Measurements from ENCODE around the gene PARVG.
A peak's percentile ranks its signal among the peaks of the same experiment; 100 is the strongest.

Gene PARVG

DNA sequence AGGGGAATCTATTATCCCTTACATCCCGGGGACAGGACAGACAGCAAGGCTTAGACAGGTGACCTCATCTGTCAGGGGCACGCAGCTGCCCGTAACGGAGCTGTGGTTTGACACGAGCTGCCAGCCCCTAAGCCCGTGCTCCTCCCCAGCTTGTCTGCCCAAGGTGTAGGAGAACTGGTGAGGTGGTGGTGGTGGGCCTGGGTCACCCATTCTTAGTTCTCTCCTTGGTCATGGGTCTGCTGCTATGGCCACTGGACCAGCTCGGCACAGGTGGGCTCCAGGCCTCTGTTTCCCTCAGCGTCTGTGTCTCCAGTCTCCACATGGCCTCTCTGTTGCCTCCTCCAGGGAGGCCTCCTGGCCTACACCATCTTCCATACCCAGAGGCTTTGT lies 5.4 kb downstream of the PARVG start:
- no peaks in the 10 kb centered on the region for H3K27me3 ChIP-seq (ENCODE audit: insufficient read depth, poor library complexity, severe bottlenecking)
- no peak for DNase-seq (ENCODE audit: low read depth in 1 of 2, low spot score in 1 of 2)
- H3K4me3 ChIP-seq (replicated peaks; ENCODE audit: insufficient read depth, low read length), result no peak overlapping the region
- TF ChIP-seq, protein P1, sequence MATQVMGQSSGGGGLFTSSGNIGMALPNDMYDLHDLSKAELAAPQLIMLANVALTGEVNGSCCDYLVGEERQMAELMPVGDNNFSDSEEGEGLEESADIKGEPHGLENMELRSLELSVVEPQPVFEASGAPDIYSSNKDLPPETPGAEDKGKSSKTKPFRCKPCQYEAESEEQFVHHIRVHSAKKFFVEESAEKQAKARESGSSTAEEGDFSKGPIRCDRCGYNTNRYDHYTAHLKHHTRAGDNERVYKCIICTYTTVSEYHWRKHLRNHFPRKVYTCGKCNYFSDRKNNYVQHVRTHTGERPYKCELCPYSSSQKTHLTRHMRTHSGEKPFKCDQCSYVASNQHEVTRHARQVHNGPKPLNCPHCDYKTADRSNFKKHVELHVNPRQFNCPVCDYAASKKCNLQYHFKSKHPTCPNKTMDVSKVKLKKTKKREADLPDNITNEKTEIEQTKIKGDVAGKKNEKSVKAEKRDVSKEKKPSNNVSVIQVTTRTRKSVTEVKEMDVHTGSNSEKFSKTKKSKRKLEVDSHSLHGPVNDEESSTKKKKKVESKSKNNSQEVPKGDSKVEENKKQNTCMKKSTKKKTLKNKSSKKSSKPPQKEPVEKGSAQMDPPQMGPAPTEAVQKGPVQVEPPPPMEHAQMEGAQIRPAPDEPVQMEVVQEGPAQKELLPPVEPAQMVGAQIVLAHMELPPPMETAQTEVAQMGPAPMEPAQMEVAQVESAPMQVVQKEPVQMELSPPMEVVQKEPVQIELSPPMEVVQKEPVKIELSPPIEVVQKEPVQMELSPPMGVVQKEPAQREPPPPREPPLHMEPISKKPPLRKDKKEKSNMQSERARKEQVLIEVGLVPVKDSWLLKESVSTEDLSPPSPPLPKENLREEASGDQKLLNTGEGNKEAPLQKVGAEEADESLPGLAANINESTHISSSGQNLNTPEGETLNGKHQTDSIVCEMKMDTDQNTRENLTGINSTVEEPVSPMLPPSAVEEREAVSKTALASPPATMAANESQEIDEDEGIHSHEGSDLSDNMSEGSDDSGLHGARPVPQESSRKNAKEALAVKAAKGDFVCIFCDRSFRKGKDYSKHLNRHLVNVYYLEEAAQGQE (IDR thresholded peaks at IDR 0.05; ENCODE audit: insufficient replicate concordance, low read depth), result no peak
- no peak for TF ChIP-seq SPI1 (IDR thresholded peaks at IDR 0.05; ENCODE audit: borderline replicate concordance, low read depth)
- TF ChIP-seq GABPA (IDR thresholded peaks at IDR 0.05; ENCODE audit: low read depth), result no peak
- no peak; the same call in none of the 2 replicates for TF ChIP-seq POLR2AphosphoS5 (IDR thresholded peaks at IDR 0.05; ENCODE audit: low read depth)
- TF ChIP-seq, protein P2, sequence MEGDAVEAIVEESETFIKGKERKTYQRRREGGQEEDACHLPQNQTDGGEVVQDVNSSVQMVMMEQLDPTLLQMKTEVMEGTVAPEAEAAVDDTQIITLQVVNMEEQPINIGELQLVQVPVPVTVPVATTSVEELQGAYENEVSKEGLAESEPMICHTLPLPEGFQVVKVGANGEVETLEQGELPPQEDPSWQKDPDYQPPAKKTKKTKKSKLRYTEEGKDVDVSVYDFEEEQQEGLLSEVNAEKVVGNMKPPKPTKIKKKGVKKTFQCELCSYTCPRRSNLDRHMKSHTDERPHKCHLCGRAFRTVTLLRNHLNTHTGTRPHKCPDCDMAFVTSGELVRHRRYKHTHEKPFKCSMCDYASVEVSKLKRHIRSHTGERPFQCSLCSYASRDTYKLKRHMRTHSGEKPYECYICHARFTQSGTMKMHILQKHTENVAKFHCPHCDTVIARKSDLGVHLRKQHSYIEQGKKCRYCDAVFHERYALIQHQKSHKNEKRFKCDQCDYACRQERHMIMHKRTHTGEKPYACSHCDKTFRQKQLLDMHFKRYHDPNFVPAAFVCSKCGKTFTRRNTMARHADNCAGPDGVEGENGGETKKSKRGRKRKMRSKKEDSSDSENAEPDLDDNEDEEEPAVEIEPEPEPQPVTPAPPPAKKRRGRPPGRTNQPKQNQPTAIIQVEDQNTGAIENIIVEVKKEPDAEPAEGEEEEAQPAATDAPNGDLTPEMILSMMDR (IDR thresholded peaks at IDR 0.05; ENCODE audit: insufficient read depth, low read length), result no peak
- H3K27ac ChIP-seq (replicated peaks), result no peak overlapping the region

DNA sequence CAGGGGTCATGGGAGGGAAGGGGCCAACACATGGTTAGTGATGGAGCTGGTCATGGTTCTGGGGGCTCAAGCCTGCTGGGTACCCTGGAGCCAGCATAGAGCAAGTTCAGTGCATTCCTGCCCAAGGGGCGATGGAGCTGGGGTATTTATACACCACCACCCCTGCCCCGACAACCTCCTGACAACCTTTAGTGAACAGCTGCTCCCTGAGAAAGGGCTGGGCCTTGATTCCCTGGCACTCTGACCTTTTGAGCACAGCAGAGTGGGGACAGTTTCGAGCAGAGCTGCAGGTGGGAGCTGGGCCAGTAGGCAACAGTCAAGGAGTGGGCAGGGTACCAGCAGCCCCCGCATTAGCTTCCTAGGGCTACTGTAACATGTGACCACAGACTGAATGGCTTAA lies 6.0 kb downstream of the PARVG start:
- no peak for DNase-seq (ENCODE audit: low read depth in 1 of 2, low spot score in 1 of 2)
- Histone ChIP-seq H3K27ac (replicated peaks) (no peak overlapping the region), H3K27me3 (ENCODE audit: insufficient read depth, poor library complexity, severe bottlenecking) (no peaks in the 10 kb centered on the region), H3K4me3 (replicated peaks; ENCODE audit: insufficient read depth, low read length) (no peak overlapping the region)
- no peak for TF ChIP-seq SPI1 (IDR thresholded peaks at IDR 0.05; ENCODE audit: borderline replicate concordance, low read depth)
- TF ChIP-seq GABPA (IDR thresholded peaks at IDR 0.05; ENCODE audit: low read depth), result no peak
- TF ChIP-seq, protein P1 (IDR thresholded peaks at IDR 0.05; ENCODE audit: insufficient replicate concordance, low read depth), result no peak
- TF ChIP-seq, protein P2 (IDR thresholded peaks at IDR 0.05; ENCODE audit: insufficient read depth, low read length), result no peak
- TF ChIP-seq POLR2AphosphoS5 (IDR thresholded peaks at IDR 0.05; ENCODE audit: low read depth), result no peak

DNA sequence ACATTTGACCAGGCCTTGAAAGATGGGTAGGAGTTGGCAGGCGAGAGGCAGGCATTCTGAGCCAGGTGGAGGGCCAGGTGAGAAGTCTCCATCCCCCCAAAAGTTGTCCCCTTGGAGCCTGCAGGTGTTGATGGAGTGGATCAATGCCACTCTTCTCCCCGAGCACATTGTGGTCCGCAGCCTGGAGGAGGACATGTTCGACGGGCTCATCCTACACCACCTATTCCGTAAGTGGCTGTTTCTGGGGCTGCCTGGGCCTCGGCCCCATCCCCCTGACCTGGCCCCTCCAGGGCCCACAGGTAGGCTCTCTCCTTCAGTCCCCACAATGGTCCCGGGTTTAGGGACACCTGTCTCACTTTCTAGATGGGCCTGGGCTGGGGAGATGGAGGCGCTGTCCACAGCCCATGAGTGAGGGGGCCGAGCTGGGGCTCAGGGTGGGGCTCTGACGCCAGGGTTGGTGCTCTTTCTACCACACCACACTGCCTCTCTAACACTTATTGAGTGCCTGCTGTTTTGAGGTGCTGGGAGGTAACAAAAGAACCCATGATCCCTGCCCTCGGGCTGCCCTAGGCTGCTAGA lies 7.0 kb downstream of the PARVG start:
- Histone ChIP-seq H3K4me3 (replicated peaks; ENCODE audit: insufficient read depth, low read length) (no peak overlapping the region), H3K27ac (replicated peaks) (no peak overlapping the region), H3K27me3 (ENCODE audit: insufficient read depth, poor library complexity, severe bottlenecking) (no peaks in the 10 kb centered on the region)
- no peak for TF ChIP-seq SPI1 (IDR thresholded peaks at IDR 0.05; ENCODE audit: borderline replicate concordance, low read depth)
- TF ChIP-seq, protein P1 (IDR thresholded peaks at IDR 0.05; ENCODE audit: insufficient replicate concordance, low read depth), result no peak
- TF ChIP-seq GABPA (IDR thresholded peaks at IDR 0.05; ENCODE audit: low read depth), result no peak
- 0 out of 2 replicates have a peak, but pooled peaks have one; percentile 3 for TF ChIP-seq POLR2AphosphoS5 (IDR thresholded peaks at IDR 0.05; ENCODE audit: low read depth)
- TF ChIP-seq, protein P2 (IDR thresholded peaks at IDR 0.05; ENCODE audit: insufficient read depth, low read length), result no peak
- no peak for DNase-seq (ENCODE audit: low read depth in 1 of 2, low spot score in 1 of 2)

Data from HL-60 (cell line).